HCT116 (cell line): ENCODE data around the gene ZBTB20. TPM values are rescaled to one million over a fixed set of nuclear protein-coding genes. Genes with fewer than 3 reads are reported as not detected.

ENCODE experiments used
- ATAC-seq: fragments of 200-7000 bp; cut with Tn5 transposase; 2 replicates; pipeline ENCODE4 v1.9.1; 2020; ENCODE audit warnings: mild to moderate bottlenecking, moderate library complexity
- BruUV-seq: library from RNA; stranded (reverse); fragments of 400-500 nt; replicated peaks from 2 replicates; lab custom pipeline; 2021; lab: Mats Ljungman, UMichigan
- CTCF ChIA-PET: fragments of 300-600 bp; sonication (Branson Sonifier 250); formaldehyde crosslinking; loops from one replicate; lab custom pipeline; 2021; ENCODE audit warnings: antibody characterized with exemption; lab: Charles Lee
- POLR2A ChIA-PET: fragments of 300-600, 350-600 bp; sonication (Branson Sonifier 250); formaldehyde crosslinking; loops from one replicate; lab custom pipeline; 2021; ENCODE audit warnings: antibody characterized with exemption; lab: Charles Lee
- RAD21 ChIA-PET, 2 experiments: fragments of 300-600 bp; sonication (Branson Sonifier 250); formaldehyde crosslinking; loops; one replicate each; lab custom pipeline; 2023; ENCODE audit warnings: low total read pairs in 2 of 2; ENCODE audit not compliant: uncharacterized antibody in 2 of 2, unreplicated experiment in 2 of 2, low non-redundant PET in 1 of 2; lab: Charles Lee
- DNase-seq: peaks from one replicate; pipeline ENCODE4 v3.0.0-alpha.2; 2010; ENCODE audit warnings: low read depth, low spot score
- H2AFZ ChIP-seq: fragments of 200-600 bp; shearing (Covaris generic), sonication (generic); 2 replicates; pipeline ENCODE4 v1.6.1; 2017; ENCODE audit warnings: low read depth, mixed run types, mixed read lengths, antibody characterized with exemption, low read length; ENCODE audit not compliant: poor library complexity, severe bottlenecking
- H3K27ac ChIP-seq: 2 replicates; pipeline ENCODE4 v1.5.1; 2012; ENCODE audit warnings: low read depth, low read length
- H3K27me3 ChIP-seq: fragments of 200-600 bp; sonication (generic); 2 replicates; pipeline ENCODE4 v1.6.1; 2016; ENCODE audit warnings: mixed run types, low read length, mixed read lengths; ENCODE audit not compliant: insufficient read depth
- H3K36me3 ChIP-seq, 2 experiments: fragments of 200-500 bp in 1 of 2; fragments of 200-600 bp in 1 of 2; sonication (Bioruptor generic) in 1 of 2; sonication (generic) in 1 of 2; 2 replicates each; pipeline versions ENCODE4 v1.5.1 to v1.6.1; 2014 to 2016; ENCODE audit warnings: low read length in 2 of 2, inconsistent platforms in 1 of 2, mixed read lengths in 1 of 2, mixed run types in 1 of 2; ENCODE audit not compliant: insufficient read depth in 2 of 2, control insufficient read depth in 1 of 2
- H3K4me1 ChIP-seq, 2 experiments: fragments of 200-600 bp in 1 of 2; sonication (generic) in 1 of 2; 2 replicates each; pipeline versions ENCODE4 v1.5.1 to v1.6.1; 2012 to 2017; ENCODE audit warnings: low read length in 2 of 2, inconsistent platforms in 1 of 2, mild to moderate bottlenecking in 1 of 2, mixed read lengths in 1 of 2, mixed run types in 1 of 2, moderate library complexity in 1 of 2; ENCODE audit not compliant: insufficient read depth in 2 of 2, control insufficient read depth in 1 of 2
- H3K4me2 ChIP-seq: fragments of 200-600 bp; sonication (generic); 2 replicates; pipeline ENCODE4 v1.6.1; 2017; ENCODE audit warnings: mixed run types, low read length, mixed read lengths
- H3K4me3 ChIP-seq, 2 experiments: fragments of 200-600 bp in 1 of 2; sonication (generic) in 1 of 2; replicated peaks in 1 of 2; 2 replicates each; pipeline ENCODE4 v1.5.1; 2011 to 2016; ENCODE audit warnings: low read length in 2 of 2, control low read depth in 1 of 2, low read depth in 1 of 2, mild to moderate bottlenecking in 1 of 2, mixed read lengths in 1 of 2, mixed run types in 1 of 2
- H3K79me2 ChIP-seq: fragments of 200-600 bp; sonication (generic); 2 replicates; pipeline ENCODE4 v1.6.1; 2017; ENCODE audit warnings: mild to moderate bottlenecking, mixed run types, low read length, moderate library complexity, mixed read lengths; ENCODE audit not compliant: insufficient read depth
- H3K9ac ChIP-seq: fragments of 200-600 bp; sonication (generic); 2 replicates; pipeline ENCODE4 v1.6.1; 2016; ENCODE audit warnings: low read length, mixed read lengths
- H3K9me2 ChIP-seq: fragments of 200-600 bp; sonication (generic), shearing (Covaris generic); 2 replicates; pipeline ENCODE4 v1.6.1; 2017; ENCODE audit warnings: mixed run types, mild to moderate bottlenecking, moderate library complexity; ENCODE audit not compliant: insufficient read depth
- H3K9me3 ChIP-seq, 2 experiments: fragments of 200-500 bp in 1 of 2; fragments of 200-600 bp in 1 of 2; sonication (Bioruptor generic) in 1 of 2; sonication (generic) in 1 of 2; 2 replicates each; pipeline ENCODE4 v1.6.1; 2014 to 2017; ENCODE audit warnings: low read length in 2 of 2, mixed read lengths in 2 of 2, inconsistent platforms in 1 of 2, low read depth in 1 of 2, mild to moderate bottlenecking in 1 of 2, mixed run types in 1 of 2, moderate library complexity in 1 of 2; ENCODE audit not compliant: control insufficient read depth in 1 of 2, insufficient read depth in 1 of 2
- H4K20me1 ChIP-seq: fragments of 200-600 bp; sonication (generic), shearing (Covaris generic); 2 replicates; pipeline ENCODE4 v1.6.1; 2017; ENCODE audit warnings: mixed run types, mild to moderate bottlenecking, moderate library complexity; ENCODE audit not compliant: insufficient read depth
- CBX3 ChIP-seq: IDR thresholded peaks from 2 replicates; pipeline ENCODE4 v1.6.1; 2012; ENCODE audit warnings: low read depth
- CEBPB ChIP-seq: IDR thresholded peaks from 2 replicates; pipeline ENCODE4 v1.6.1; 2012; ENCODE audit warnings: low read depth
- EGR1 ChIP-seq: IDR thresholded peaks from 2 replicates; pipeline ENCODE4 v1.6.1; 2012; ENCODE audit warnings: low read depth
- ELF1 ChIP-seq: IDR thresholded peaks from 2 replicates; pipeline ENCODE4 v1.6.1; 2012; ENCODE audit warnings: low read depth, borderline replicate concordance
- EZH2phosphoT487 ChIP-seq: fragments of 200-600 bp; IDR thresholded peaks from 2 replicates; pipeline ENCODE4 v1.6.1; 2018; ENCODE audit warnings: antibody characterized with exemption, borderline replicate concordance
- FOSL1 ChIP-seq: IDR thresholded peaks from 2 replicates; pipeline ENCODE4 v1.6.1; 2012; ENCODE audit warnings: low read depth
- JUND ChIP-seq: IDR thresholded peaks from 2 replicates; pipeline ENCODE4 v1.6.1; 2012
- MAX ChIP-seq: IDR thresholded peaks from 2 replicates; pipeline ENCODE4 v1.6.1; 2012
- POLR2AphosphoS5 ChIP-seq: IDR thresholded peaks from 2 replicates; pipeline ENCODE4 v1.6.1; 2011; ENCODE audit warnings: mild to moderate bottlenecking, low read depth, low read length, moderate library complexity
- REST ChIP-seq: IDR thresholded peaks from 2 replicates; pipeline ENCODE4 v1.6.1; 2012; ENCODE audit warnings: low read depth
- SIN3A ChIP-seq: IDR thresholded peaks from 2 replicates; pipeline ENCODE4 v1.6.1; 2012; ENCODE audit warnings: low read depth
- SP1 ChIP-seq: IDR thresholded peaks from 2 replicates; pipeline ENCODE4 v1.6.1; 2012; ENCODE audit warnings: low read depth
- SRF ChIP-seq: IDR thresholded peaks from 2 replicates; pipeline ENCODE4 v1.6.1; 2012; ENCODE audit warnings: low read depth
- TCF7L2 ChIP-seq: IDR thresholded peaks from 2 replicates; pipeline ENCODE4 v1.7.0; 2011; ENCODE audit warnings: borderline replicate concordance, inconsistent platforms; ENCODE audit not compliant: insufficient read depth, insufficient read length; ENCODE audit errors: extremely low read depth
- ZBTB33 ChIP-seq: IDR thresholded peaks from 2 replicates; pipeline ENCODE4 v1.6.1; 2011; ENCODE audit warnings: mild to moderate bottlenecking, low read length, moderate library complexity; ENCODE audit not compliant: insufficient replicate concordance; ENCODE audit errors: extremely low read depth
- ZFX ChIP-seq: fragments of 450-650 bp; IDR thresholded peaks from 2 replicates; pipeline ENCODE4 v1.6.1; 2017
- ZNF274 ChIP-seq: fragments of 200-500 bp; sonication (Bioruptor generic); IDR thresholded peaks from 2 replicates; pipeline ENCODE4 v1.6.1; 2014; ENCODE audit warnings: mild to moderate bottlenecking, low read depth, low read length, inconsistent platforms
- intact Hi-C: fragments of 100-400 bp; cut with micrococcal nuclease; formaldehyde crosslinking; loops from 2 replicates; pipeline ENCODE4 v1.10.0; 2022
- total RNA-seq: library from RNA; stranded (reverse); gene quantifications from one replicate; pipeline ENCODE4 v1.2.1, GENCODE V29; 2021; ENCODE audit not compliant: unreplicated experiment
- TF ChIP-seq, protein P1 (sequence below): IDR thresholded peaks from 2 replicates; pipeline ENCODE4 v1.6.1; 2012
- TF ChIP-seq, protein P2 (sequence below), 3 experiments: fragments of 200-600 bp in 1 of 3; sonication (generic) in 1 of 3; IDR thresholded peaks in 2 of 3; conservative IDR thresholded peaks in 1 of 3; 2 replicates each; pipeline ENCODE4 v1.5.1; 2012 to 2017; ENCODE audit warnings: low read depth in 2 of 3, low read length in 2 of 3, antibody characterized with exemption in 1 of 3, borderline replicate concordance in 1 of 3, control low read depth in 1 of 3, mild to moderate bottlenecking in 1 of 3, mixed read lengths in 1 of 3, mixed run types in 1 of 3, moderate library complexity in 1 of 3; ENCODE audit not compliant: insufficient read depth in 1 of 3

ZBTB20 gene
- total RNA-seq, 1 experiment from 2014 or later, result 42.1 TPM

DNA sequence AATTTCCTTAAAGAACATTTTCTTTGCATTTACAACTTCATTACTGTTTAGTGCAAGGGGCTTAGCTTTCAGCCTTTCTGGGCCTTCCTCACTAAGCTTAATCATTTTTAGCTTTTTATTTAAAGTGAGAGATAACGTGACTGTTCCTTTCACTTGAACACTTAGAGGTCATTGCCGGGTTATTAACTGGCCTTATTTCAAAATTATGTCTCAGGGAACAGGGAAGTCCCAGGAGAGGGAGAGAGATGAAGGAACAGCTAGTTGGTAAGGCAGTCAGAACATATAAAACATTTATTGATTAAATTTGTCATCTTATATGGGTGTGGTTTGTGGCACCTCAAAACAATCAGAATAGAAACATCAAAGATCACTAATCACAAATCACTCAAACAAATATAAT is 584.5 kb downstream of the ZBTB20 start:
- DNase-seq, result no peak
- Histone ChIP-seq H3K79me2 (peaks cover 96% of the 10 kb centered on the region), H3K4me1 (peaks cover 28 to 46% of the 10 kb centered on the region in 2 experiments), H3K9ac (no peak overlapping the region), H3K27ac (no peak overlapping the region), H3K4me3 (no peak overlapping the region), H2AFZ (no peak overlapping the region), H3K27me3 (no peaks in the 10 kb centered on the region), H3K36me3 (peaks cover 0 to 21% of the 10 kb centered on the region in 2 experiments; a peak in 2 of 4 replicates), H3K4me2 (no peak overlapping the region), H3K9me3 (0 out of 4 replicates have a peak, but pooled peaks cover 0 to 5% of the 10 kb centered on the region in 2 experiments), H3K9me2 (no peaks in the 10 kb centered on the region), H4K20me1 (no peaks in the 10 kb centered on the region)
- ChIA-PET RAD21 (no interaction called here), CTCF (no interaction called here), POLR2A (no interaction called here)
- no peak for TF ChIP-seq ZFX
- no peak for TF ChIP-seq CEBPB
- no peak for TF ChIP-seq POLR2AphosphoS5
- no peak for TF ChIP-seq SP1
- no peak for TF ChIP-seq FOSL1
- TF ChIP-seq ZNF274, result no peak
- no peak for TF ChIP-seq TCF7L2
- TF ChIP-seq ZBTB33, result no peak
- TF ChIP-seq, protein P1, sequence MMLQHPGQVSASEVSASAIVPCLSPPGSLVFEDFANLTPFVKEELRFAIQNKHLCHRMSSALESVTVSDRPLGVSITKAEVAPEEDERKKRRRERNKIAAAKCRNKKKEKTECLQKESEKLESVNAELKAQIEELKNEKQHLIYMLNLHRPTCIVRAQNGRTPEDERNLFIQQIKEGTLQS, result no peak
- no peak for TF ChIP-seq REST
- TF ChIP-seq JUND, result no peak
- no peak for TF ChIP-seq CBX3
- TF ChIP-seq, protein P2, sequence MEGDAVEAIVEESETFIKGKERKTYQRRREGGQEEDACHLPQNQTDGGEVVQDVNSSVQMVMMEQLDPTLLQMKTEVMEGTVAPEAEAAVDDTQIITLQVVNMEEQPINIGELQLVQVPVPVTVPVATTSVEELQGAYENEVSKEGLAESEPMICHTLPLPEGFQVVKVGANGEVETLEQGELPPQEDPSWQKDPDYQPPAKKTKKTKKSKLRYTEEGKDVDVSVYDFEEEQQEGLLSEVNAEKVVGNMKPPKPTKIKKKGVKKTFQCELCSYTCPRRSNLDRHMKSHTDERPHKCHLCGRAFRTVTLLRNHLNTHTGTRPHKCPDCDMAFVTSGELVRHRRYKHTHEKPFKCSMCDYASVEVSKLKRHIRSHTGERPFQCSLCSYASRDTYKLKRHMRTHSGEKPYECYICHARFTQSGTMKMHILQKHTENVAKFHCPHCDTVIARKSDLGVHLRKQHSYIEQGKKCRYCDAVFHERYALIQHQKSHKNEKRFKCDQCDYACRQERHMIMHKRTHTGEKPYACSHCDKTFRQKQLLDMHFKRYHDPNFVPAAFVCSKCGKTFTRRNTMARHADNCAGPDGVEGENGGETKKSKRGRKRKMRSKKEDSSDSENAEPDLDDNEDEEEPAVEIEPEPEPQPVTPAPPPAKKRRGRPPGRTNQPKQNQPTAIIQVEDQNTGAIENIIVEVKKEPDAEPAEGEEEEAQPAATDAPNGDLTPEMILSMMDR (IDR thresholded peaks at IDR 0.05 in 2 of 3, conservative IDR thresholded peaks at IDR 0.05 in 1 of 3; ENCODE audit: borderline replicate concordance in 1 of 3, insufficient read depth in 1 of 3, low read depth in 2 of 3, low read length in 2 of 3), result no peak
- TF ChIP-seq MAX, result no peak
- TF ChIP-seq SRF, result no peak
- no peak for TF ChIP-seq EZH2phosphoT487
- no peak for TF ChIP-seq EGR1
- TF ChIP-seq SIN3A, result no peak
- TF ChIP-seq ELF1, result no peak
- intact Hi-C loops, result no loop called here
- BruUV-seq, result no TSS peak
- no peak for ATAC-seq
